ENCODE measurements around the gene CXCR1.
"Not testable (repeated sequence)": the region's sequence is repeated elsewhere in the genome, so short reads cannot be mapped to it uniquely, and the experiment has no call there.

CXCR1 gene

DNA sequence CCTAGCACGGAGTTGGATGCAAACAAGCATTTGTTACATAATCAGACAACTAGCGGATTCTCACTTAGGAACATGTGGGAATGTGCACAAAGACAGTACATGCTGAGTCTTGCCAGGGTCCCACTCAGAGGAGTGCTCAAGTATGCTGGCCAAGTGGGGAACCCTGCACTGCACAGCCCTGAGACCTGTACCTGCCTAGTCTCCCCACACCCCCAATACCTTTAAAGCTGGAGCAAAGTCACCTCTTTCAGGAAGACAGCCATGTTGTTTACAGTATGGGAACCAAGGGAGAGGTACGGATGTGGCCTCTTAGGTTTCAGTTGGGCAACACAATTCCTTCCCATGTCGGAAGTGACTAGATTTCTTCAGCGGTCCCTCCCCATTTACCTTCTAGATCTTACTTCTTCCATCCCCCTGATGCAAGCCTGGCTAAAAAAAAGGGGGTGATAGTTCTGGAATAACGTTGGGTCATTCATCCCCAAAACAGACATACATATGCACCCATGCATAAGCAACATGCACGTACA lies 10.7 kb downstream of the CXCR1 start:
- DNase-seq: no peak

DNA sequence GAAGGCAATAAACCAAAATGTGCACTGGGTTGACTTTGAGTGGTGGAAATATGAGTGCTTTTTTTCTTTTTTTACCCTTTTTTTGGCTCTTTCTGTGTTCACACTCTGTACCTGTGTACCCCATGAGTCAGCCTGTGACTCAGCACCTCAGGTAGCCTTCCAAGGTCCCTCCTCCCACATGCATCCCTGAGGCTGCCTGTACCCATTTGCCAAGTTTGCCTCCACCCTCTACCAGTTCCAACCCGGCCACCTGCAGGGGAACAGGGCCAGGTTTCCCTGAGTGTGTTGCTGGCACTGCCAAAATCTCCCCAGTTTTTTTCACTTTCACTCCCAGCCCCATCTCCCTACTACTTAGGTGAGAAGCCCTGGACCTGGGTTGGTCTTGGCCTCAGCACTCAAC lies 14.0 kb downstream of the CXCR1 start:
- no peak for DNase-seq

DNA sequence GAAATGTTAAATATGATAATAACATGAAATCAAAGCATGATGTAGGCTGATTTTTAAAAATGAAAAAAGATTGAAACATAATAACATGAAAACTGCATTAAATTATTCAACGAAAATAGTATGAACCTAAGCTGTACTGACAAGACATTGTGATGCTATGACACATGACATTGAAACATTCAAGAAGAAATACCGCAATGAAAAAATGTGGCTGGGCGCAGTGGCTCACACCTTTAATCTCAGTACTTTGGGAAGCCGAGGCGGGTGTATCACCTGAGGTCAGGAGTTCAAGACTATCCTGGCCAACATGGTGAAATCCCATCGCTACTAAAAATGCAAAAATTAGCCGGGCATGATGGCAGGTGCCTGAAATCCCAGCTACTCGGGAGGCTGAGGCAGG lies 14.6 kb downstream of the CXCR1 start:
- DNase-seq: no peak

DNA sequence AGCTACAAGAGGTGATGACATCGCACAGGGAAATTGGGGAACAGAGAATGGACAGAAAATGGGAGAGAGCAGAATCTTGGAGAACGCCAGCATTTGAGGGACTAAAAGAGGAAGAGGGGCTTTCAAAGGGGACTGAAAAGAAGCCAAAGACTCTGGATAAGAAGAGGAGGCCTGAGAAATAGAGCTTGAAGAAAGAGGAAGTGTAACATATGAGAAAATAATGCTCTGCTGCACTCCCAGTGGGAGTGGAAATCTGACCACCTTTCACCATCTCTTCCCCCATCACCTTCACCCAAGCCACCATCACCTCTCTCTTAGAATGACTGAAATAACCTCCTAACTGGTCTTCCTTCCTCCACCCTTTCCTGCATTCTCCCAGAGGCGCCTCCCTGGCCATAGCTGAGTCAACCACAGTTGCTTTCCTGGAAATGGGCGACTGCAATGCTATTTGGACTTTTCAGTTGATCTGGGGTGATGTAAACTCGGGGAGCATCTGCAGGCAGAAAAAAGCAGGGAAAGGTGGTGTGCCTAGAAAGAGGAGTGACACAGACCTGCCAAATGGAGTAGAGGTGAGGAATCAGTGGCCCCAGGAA lies 16.8 kb downstream of the CXCR1 start:
- DNase-seq: no peak

DNA sequence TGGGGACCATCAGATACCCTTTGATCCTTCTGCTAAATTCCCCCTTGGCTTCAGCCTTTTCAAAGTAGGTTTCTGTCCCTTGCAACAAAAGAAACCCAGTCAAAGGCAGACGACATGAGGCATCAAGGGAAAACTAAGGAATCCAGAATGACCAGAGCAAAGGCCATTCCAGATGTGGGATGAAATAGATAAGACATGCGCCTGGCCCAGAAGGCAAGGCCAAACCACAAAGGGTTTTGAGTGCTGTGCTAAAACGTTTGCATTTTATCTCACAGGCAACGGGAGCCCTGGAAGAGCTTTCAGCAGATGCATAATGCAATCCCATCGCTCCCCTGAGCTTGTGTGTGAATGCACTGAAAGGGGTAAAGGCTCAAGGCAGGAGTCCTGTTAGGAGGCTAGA lies 17.7 kb downstream of the CXCR1 start:
- DNase-seq: no peak

DNA sequence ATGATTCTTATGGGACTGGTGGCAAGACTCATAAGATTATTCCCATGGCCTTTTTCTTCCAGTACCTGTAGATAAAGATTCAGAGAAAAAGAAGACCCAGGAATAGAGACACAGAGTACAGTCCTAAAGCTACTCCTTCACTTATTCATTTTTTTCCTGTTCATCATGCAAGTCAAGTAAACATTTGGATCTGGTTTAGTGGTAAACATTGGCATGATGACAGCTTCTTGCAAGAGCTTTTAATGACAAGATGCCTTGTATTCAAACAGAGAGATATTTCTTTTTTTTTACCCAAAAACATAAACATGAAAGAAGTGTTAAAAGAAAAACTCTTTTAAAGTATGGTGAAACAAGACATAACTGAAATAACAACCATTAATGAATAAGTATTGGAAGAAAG lies 20.7 kb downstream of the CXCR1 start:
- DNase-seq: no peak

DNA sequence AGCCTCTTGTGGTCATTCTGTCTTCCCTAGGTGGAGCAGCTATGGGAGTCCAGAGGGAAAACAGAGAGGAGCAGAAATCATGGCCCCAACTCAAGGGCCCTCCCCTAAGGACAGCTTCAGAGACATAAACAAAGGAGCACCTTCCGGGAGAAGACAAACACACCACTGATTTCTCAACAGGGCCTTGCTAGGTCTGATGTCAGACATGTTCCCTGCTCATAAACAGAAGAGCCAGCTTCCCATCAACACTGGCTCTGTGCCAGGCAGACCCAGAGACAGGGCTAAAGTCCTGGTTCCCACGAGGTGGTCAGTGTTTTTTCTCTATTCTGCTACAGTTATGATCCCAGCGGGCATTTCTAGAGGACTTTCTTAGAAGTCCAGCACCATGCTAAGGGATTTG lies 21.6 kb downstream of the CXCR1 start:
- DNase-seq: no peak

DNA sequence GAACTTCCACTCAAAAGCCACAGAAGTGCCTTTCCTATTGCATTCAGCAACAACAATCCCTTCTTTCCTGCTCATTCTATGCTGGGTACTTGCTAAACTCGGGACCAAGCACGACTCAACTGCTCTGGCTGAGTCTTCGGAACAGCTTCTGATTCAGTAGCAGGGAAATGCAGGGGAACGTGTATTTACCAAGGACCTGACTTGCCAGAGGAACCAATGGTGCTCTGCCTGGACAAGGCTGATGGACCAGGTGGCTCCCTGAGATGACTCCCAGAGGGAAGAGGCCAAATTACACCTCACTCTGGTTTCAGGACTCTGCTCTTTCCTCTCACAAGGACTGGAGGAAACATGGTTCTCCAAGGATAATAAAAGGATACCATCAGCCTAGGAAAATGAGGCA lies 28.7 kb downstream of the CXCR1 start:
- no peak for DNase-seq

DNA sequence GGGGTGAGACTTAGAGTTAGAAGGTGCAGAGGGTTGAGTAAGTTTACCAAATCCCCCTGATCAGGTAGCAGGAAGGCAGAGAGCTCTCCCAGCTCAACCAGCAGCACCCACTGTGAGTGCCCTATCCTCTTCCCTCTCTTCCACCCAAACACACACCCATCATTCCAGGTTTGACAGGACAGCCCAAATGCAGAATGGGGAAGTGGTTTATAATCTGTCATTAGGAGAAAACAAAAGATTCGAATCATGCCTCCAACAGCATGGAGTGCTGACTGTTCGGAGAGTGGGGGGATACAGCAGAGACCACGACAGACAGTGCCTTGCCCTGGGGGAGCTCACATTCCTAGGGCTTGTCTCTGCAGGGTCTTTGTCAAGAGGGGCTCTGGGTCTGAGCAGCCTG lies 29.2 kb downstream of the CXCR1 start:
- DNase-seq: no peak

DNA sequence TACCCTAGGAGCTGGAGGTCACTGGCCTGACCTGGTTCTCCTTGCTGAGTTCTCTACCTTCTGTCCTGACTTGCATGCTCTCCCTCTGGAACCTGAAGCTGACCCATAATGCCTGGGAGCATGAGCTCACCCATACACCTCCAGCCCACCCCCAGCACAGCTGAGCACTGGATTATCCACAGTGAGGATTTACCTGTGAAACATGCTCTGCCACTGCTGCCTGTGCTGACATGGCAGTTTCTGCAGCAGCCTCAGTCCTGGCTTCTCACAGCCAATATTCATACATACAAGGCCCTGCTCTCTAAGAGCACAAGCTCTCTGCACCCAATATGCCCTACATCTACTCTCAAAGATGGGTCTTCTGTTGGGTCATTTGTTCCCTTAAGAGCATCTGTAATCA lies 35.9 kb downstream of the CXCR1 start:
- no peak for DNase-seq

DNA sequence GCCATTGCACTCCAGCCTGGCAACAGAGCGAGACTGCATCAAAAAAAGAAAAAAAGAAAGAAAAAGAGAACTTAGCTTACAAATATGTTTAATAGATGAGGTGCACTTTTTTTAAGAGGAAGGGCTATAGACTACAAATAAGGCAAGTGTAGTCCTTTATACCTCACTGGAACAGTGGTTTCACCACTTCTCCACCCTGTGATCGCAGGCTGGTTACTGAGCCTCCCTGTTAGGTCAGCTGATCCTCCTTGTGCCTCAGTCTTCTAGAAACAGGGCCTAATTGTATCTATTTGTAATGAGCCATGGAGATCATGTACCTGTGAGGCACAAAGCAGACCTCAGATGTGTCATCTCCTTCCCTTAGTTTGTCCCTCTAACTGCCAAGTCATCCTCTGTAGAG lies 36.4 kb downstream of the CXCR1 start:
- no peak for DNase-seq

DNA sequence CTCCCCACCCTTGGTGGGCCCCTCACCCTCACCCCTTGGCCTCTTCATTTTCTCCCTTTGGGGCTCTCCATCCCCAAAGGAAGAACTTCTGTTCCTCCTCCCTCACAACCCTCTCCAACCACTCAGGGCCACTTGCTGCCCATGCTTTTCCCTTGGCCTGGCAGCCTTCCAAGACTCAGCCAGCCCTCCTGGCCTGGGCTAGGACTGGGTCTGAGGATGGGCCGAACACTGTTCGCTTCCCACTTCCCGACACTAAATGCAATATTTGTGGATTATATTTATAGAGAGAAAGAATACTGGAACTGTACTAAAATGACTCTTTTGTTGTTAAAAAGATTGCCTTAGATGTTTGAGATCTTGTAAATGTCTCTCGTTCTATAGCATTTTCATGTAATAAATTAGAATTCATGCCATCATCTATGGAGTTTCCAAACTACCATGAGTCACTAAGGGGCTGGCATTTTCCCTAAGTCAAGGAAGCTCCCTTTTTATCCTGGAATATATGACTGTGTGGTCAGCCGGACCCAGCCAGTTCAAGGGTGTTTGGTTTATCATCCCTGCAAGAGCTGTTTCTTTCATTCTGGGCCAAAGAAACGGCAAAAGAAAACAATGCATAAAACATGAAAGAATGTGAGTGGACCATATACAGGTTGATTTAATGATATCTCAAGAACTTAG lies 37.2 kb downstream of the CXCR1 start:
- no peak for DNase-seq

DNA sequence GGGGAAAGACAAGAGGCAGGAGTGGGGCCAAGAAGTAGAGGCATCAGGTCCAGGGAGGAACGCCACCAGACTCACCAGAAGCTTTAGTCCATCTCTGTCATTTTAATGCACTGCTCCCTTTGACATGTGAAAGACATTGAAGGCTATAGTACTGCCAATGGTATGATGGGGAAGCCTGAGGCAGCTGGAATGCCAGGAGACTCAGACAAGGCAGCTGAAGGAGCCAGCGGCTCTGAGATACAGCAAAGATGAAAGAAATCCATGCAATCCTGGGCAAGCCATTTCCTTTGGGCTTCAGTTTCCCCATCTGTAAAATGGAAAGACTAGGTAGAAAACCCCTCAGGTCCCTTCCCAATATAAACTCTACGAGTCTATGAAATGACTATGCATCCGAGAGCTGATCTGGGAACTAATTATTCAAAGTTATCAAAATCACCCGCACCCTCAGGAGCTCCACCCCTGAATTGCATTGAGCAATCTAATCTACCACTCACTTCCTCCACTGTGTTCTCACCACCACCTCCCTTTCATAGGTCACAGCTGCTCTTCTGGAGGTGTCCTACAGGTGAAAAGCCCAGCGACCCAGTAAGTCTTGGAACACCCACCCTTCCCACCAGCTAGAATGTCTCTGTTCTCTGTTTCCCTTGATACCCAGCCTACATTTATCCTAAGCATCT lies 37.8 kb downstream of the CXCR1 start:
- no peak for DNase-seq

DNA sequence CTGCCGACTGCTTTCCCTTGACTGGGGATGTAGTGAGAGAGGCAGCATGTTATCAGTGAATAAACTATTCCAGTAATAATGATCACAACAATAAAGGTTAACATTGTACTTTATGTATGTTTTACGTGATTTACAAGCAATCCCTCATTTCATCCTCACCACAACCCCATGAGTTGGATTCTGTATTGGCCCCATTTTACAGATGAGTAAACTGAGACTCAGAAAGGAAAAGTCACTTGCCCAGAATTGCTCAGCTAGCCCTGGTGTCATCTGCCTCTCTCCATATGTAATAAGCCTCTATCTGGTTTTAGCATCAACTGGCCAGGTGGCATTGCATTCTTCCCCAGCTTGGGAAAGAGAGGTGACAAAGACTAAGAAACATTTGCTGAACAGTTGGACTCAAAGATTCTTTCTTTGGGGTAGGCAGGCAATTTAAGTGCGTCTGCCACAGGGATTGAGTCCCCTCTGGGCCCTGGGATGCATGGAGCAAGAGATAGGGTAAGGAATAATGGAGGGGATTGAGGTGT lies 38.8 kb downstream of the CXCR1 start:
- no peak for DNase-seq

DNA sequence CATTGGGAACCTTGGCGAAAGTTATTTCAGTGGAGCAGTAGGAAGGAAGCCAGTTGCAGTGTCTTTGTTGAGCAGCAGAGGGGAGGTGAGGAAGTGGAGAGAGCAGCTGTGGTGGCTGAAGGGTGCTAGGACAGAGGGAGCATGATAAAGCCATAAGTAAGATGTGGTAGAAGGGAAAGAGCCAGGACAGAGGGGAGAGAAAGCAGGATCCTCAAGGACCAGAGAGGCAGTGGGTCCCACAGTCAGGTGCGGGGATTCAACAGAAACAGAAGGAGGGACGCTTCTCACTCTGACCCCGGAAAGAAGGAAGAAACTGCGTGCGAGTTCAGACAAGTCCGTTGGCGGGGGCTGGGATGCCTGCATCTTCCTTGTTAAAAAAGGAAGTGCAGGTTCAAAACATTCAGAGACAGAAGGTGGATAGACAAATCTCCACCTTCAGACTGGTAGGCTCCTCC lies 41.1 kb downstream of the CXCR1 start, which contains the start of gene CXCR2:
CXCR2 (plus strand) TSS at position 403 of the 455 bp plus-strand sequence. CDS start 8,774 bp downstream, outside the sequence.
- DNase-seq: no peak

DNA sequence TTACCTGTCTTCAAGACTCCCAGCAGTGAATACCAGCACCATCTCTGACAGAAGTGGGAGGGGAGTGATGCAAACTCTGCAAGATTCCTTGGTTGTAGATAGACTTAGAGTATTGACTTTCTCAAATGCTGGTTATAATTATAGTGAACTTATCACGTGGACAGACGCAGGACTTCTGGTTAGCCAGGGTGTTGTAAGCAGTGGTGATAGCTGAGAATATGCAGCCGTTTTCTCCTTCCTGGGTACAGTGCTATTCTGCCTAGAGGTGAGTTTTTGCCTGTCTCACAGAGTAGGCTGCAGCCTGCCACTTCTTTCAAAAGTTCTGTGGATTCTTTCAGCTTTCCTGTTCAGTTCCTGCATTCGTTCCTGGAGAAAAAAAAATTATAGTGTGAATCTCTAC lies 41.7 kb downstream of the CXCR1 start:
- no peak for DNase-seq

DNA sequence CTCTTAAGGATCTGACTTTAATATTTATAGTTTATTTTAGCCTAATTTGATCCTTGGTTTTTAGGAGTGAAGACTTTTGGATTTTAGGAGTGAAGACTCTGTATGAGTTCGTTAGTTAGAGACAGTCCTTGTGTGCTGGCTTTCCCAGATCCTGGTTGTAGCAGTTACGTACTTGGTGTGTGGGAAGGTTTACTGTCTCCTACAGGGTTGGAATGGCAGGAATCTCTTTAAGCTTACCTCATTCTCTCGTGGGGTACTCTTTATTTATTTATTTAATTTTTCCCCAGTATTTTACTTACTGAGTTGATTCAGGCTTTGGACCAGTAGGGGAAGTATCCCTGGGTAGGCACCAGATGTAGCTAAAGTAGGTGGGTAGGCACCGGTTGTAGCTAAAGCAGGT lies 42.8 kb downstream of the CXCR1 start:
- DNase-seq: no peak

DNA sequence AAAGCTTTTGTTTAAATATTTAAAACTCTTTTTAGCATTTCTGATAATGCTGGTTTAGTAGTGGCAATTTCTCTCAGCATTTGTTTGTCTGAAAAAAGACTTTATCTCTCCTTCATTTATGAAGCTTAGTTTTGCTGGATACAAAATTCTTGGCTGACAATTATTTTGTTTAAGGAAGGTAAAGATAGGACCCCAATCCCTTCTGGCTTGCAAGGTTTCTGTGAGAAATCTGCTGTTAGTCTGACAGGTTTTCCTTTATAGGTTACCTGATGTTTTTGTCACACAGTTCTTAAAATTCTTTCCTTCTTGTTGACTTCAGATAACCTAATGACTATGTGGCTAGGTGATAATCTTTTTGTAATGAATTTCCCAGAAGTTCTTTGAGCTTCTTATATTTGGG lies 44.5 kb downstream of the CXCR1 start:
- DNase-seq: not testable (repeated sequence)

DNA sequence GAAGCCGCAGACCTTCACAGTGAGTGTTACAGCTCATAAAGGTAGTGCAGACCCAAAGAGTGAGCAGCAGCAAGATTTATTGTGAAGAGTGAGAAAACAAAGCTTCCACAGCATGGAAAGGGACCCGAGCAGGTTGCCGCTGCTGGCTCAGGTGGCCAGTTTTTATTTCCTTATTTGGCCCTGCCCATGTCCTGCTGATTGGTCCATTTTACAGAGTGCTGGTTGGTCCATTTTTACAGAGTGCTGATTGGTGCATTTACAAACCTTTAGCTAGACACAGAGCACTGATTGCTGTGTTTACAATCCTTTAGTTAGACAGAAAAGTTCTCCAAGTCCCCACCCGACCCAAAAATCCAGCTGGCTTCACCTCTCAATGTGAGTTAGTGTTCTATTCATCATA lies 45.0 kb downstream of the CXCR1 start:
- DNase-seq: not testable (repeated sequence)

Measured in activated CD4-positive, alpha-beta T cell treated with anti-CD3 and anti-CD28 coated beads, Interleukin-2, amount 50 U/mL, for 1 hour (primary cell).